Thyroid gland (tissue), 4 donors: ENCODE data around the gene NAV3.

ENCODE experiments used
- CTCF ChIP-seq, 6 experiments: fragments of 200-600 bp in 3 of 6; fragments of 450-650 bp in 3 of 6; sonication (generic) in 3 of 6; IDR thresholded peaks; one replicate each; pipeline ENCODE4 v1.5.1; 2016 to 2019; ENCODE audit warnings: antibody characterized with exemption in 6 of 6, mild to moderate bottlenecking in 2 of 6, inconsistent platforms in 1 of 6, moderate library complexity in 1 of 6
- POLR2A ChIP-seq, 2 donors: fragments of 450-650 bp; IDR thresholded peaks; one replicate each; pipeline ENCODE4 v1.6.1; 2017; ENCODE audit warnings: antibody characterized with exemption in 2 of 2, mild to moderate bottlenecking in 2 of 2, moderate library complexity in 1 of 2

GRCh38 chr12:77813558-77813957 is 17.1 kb upstream of the NAV3 start:
- no peak for TF ChIP-seq CTCF (IDR thresholded peaks at IDR 0.05)
- no peak for TF ChIP-seq POLR2A (IDR thresholded peaks at IDR 0.05)
